Motor neuron (in vitro differentiated cells): ENCODE data around the gene SOCS1. TPM values are rescaled to one million over a fixed set of nuclear protein-coding genes. Genes with fewer than 3 reads are reported as not detected.
A peak's percentile ranks its signal among the peaks of the same experiment; 100 is the strongest.

Source experiments
- ATAC-seq, 8 experiments: fragments of 200-7000 bp; cut with Tn5 transposase; replicated peaks in 6 of 8; 2 replicates each; pipeline ENCODE4 v1.8.0; 2021; ENCODE audit warnings: mild to moderate bottlenecking in 8 of 8, moderate library complexity in 8 of 8
- H3K27ac ChIP-seq, 2 donors: fragments of 250-450 bp; sonication (Bioruptor Pico); 2 replicates each; pipeline ENCODE4 v1.9.0; 2021; ENCODE audit warnings: antibody characterized with exemption in 2 of 2, mild to moderate bottlenecking in 2 of 2, moderate library complexity in 1 of 2
- H3K4me1 ChIP-seq, 2 donors: fragments of 250-450 bp; sonication (Bioruptor Pico); replicated peaks in 1 of 2; 2 replicates each; pipeline ENCODE4 v1.6.1; 2021; ENCODE audit warnings: antibody characterized with exemption in 2 of 2, mild to moderate bottlenecking in 2 of 2, moderate library complexity in 1 of 2
- H3K4me3 ChIP-seq, 5 donors: fragments of 250-450 bp; sonication (Bioruptor Pico); 2 replicates each; pipeline ENCODE4 v1.9.0; 2021; ENCODE audit warnings: antibody characterized with exemption in 5 of 5, mild to moderate bottlenecking in 5 of 5, moderate library complexity in 4 of 5
- WGBS, 10 experiments: fragments of 450-650 bp; shearing (Covaris generic); methylation state at CpG; one replicate each; pipeline ENCODE4 v1.0.0; 2022; 5-methylcytosine and 5-hydroxymethylcytosine counted together
- in situ Hi-C, 9 experiments: fragments of 400-800 bp; cut with MboI; loops; one replicate each; pipeline ENCODE4 v1.15.0; 2021; ENCODE audit warnings: low sequenced_read_pairs in 9 of 9, low pct_unique_long_range_greater_than_20kb in 2 of 9; ENCODE audit not compliant: unreplicated experiment in 9 of 9
- total RNA-seq, 8 experiments: library from RNA; unstranded; fragments of 300-600 nt; gene quantifications; 2 replicates each; pipeline versions ENCODE4 v1.2.3 to v1.2.4, GENCODE V29; 2022

SOCS1 gene
- total RNA-seq, 8 experiments from 2014 or later = 0.92 to 42.1 (median 3.5) TPM

GRCh38 chr16:11215935-11216556 is 40.0 kb downstream of the SOCS1 start:
- 33 to 100% (median 84%) methylated on average over 1 to 3 of the region's 3 CpGs; no CpG with 5 or more reads in 1 of the 10 experiments for WGBS, 10 experiments
- ATAC-seq = no peak

GRCh38 chr16:11213799-11214198 is 42.2 kb downstream of the SOCS1 start:
- H3K4me1 ChIP-seq = no peaks in the 10 kb centered on the region
- WGBS, 10 experiments = 0 to 100% (median 82%) methylated on average over 1 to 5 of the region's 7 CpGs; no CpG with 5 or more reads in 4 of the 10 experiments
- no peak overlapping the region for H3K27ac ChIP-seq
- ATAC-seq = no peak
- in situ Hi-C loops = no loop called here
- no peak overlapping the region for H3K4me3 ChIP-seq

More at GRCh38 chr16:11215935-11216556, 40.0 kb downstream of the SOCS1 start:
- Histone ChIP-seq H3K27ac (no peak overlapping the region), H3K4me3 (no peak overlapping the region), H3K4me1 (no peaks in the 10 kb centered on the region)
- in situ Hi-C loops = no loop called here

- no peak overlapping the region for H3K4me3 ChIP-seq
- WGBS, 10 experiments = no CpG with 5 or more reads among the region's 5 CpGs
- H3K4me1 ChIP-seq = no peaks in the 10 kb centered on the region
- peak in 1 of 8 experiments; percentile 20 for ATAC-seq
- no peak overlapping the region for H3K27ac ChIP-seq
- in situ Hi-C loops = no loop called here
These were observed 42.6 kb downstream of the SOCS1 start for GRCh38 chr16:11213373-11213772.

GRCh38 chr16:11212798-11213196 is 43.2 kb downstream of the SOCS1 start:
- Histone ChIP-seq H3K27ac (no peak overlapping the region), H3K4me1 (no peaks in the 10 kb centered on the region), H3K4me3 (no peak overlapping the region)
- in situ Hi-C loops = no loop called here
- peak in 3 of 8 experiments; percentile 17 to 61 (median 58) for ATAC-seq
- WGBS, 10 experiments = 80 to 94% (median 88%) methylated on average over 2 to 6 of the region's 16 CpGs; no CpG with 5 or more reads in 7 of the 10 experiments

GRCh38 chr16:11211977-11212797 is 43.8 kb downstream of the SOCS1 start:
- peak in 1 of 8 experiments; percentile 8 for ATAC-seq
- 40 to 100% (median 86%) methylated on average over 1 to 8 of the region's 16 CpGs; no CpG with 5 or more reads in 3 of the 10 experiments for WGBS, 10 experiments
- Histone ChIP-seq H3K4me1 (no peaks in the 10 kb centered on the region), H3K4me3 (no peak overlapping the region), H3K27ac (no peak overlapping the region)
- in situ Hi-C loops = no loop called here

- in situ Hi-C loops = no loop called here
- Histone ChIP-seq H3K4me3 (no peak overlapping the region), H3K27ac (no peak overlapping the region), H3K4me1 (peaks cover 0 to under 1% of the 10 kb centered on the region in 2 donors)
- WGBS, 10 experiments = 17 to 88% (median 55%) methylated on average over 1 to 4 of the region's 16 CpGs; no CpG with 5 or more reads in 4 of the 10 experiments
- ATAC-seq = no peak
These were observed 44.7 kb downstream of the SOCS1 start for GRCh38 chr16:11211061-11211976.

- in situ Hi-C loops = no loop called here
- Histone ChIP-seq H3K4me3 (no peak overlapping the region), H3K4me1 (peaks cover 7 to 8% of the 10 kb centered on the region in 2 donors), H3K27ac (no peak overlapping the region)
- WGBS, 10 experiments = 70 to 100% (median 95%) methylated on average over 1 to 4 of the region's 11 CpGs; no CpG with 5 or more reads in 6 of the 10 experiments
- no peak for ATAC-seq
These were observed 45.7 kb downstream of the SOCS1 start for GRCh38 chr16:11210260-11210659.

GRCh38 chr16:11208916-11209665 is 46.9 kb downstream of the SOCS1 start:
- WGBS, 10 experiments = 43 to 96% (median 79%) methylated on average over 2 to 6 of the region's 9 CpGs; no CpG with 5 or more reads in 1 of the 10 experiments
- H3K4me1 ChIP-seq = peaks cover 7 to 8% of the 10 kb centered on the region in 2 donors
- H3K27ac ChIP-seq = no peak overlapping the region
- in situ Hi-C loops = no loop called here
- H3K4me3 ChIP-seq = no peak overlapping the region
- ATAC-seq = peak in 3 of 8 experiments; percentile 27 to 68 (median 47)

GRCh38 chr16:11207646-11208045 is 48.4 kb downstream of the SOCS1 start:
- H3K4me1 ChIP-seq = peaks cover 7 to 8% of the 10 kb centered on the region in 2 donors
- H3K27ac ChIP-seq = no peak overlapping the region
- WGBS, 10 experiments = 57 to 100% (median 87%) methylated on average over 1 to 2 of the region's 3 CpGs; no CpG with 5 or more reads in 2 of the 10 experiments
- in situ Hi-C loops = no loop called here
- no peak for ATAC-seq
- no peak overlapping the region for H3K4me3 ChIP-seq

- Histone ChIP-seq H3K27ac (no peak overlapping the region), H3K4me3 (no peak overlapping the region), H3K4me1 (peaks cover 19 to 20% of the 10 kb centered on the region in 2 donors)
- ATAC-seq = peak; percentile 13 to 73 (median 42)
- 25 to 100% (median 60%) methylated on average over 1 to 10 of the region's 13 CpGs; no CpG with 5 or more reads in 5 of the 10 experiments for WGBS, 10 experiments
- in situ Hi-C loops = no loop called here
These were observed 50.0 kb downstream of the SOCS1 start for GRCh38 chr16:11205754-11206581.

GRCh38 chr16:11205065-11205699 is 50.8 kb downstream of the SOCS1 start:
- no peak overlapping the region for H3K4me3 ChIP-seq
- no peak overlapping the region for H3K27ac ChIP-seq
- ATAC-seq = no peak
- H3K4me1 ChIP-seq = peaks cover 19 to 20% of the 10 kb centered on the region in 2 donors
- 60 to 97% (median 91%) methylated on average over 2 to 15 of the region's 19 CpGs; no CpG with 5 or more reads in 2 of the 10 experiments for WGBS, 10 experiments
- in situ Hi-C loops = no loop called here
